GM19193 (cell line): Measurements from ENCODE around the gene MTUS2.

Source experiments
- POLR2A ChIP-seq: IDR thresholded peaks from 4 replicates; pipeline ENCODE4 v1.6.1; 2011; ENCODE audit not compliant: insufficient read depth, insufficient read length; ENCODE audit errors: extremely low read depth

The MTUS2 gene

GRCh38 chr13:29479716-29480492, 659.8 kb downstream of the MTUS2 start:
- TF ChIP-seq POLR2A: no peak

DNA sequence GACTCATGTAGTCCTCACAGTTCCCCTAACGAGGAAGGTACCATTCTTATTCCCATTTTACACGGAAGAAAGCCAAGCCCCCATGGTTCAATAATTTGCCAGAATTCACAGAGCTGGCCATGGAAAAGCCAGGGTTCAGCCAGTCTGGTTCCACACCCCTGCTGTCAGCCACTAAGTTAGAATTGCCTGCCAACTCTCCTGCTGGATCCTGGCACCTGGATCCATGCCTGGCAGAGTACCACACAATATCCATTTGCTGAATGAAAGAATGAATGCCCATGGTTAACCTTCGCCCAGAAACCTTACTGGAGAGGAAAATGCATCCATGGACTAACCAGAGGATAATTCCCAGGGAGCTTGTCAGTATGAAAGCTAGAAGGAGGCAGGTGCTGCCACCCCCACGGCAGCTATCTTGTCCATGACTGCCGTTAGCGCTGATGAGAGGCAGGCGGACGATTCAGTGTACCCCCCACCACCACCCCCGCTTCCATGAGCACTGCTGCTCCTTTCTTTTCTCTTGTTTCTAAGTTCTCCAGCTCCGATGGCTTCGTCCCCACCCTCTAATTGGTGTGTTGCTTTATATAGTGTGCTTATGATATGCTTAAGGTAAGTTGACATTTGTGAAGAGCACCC, 660.9 kb downstream of the MTUS2 start:
- no peak for TF ChIP-seq POLR2A

DNA sequence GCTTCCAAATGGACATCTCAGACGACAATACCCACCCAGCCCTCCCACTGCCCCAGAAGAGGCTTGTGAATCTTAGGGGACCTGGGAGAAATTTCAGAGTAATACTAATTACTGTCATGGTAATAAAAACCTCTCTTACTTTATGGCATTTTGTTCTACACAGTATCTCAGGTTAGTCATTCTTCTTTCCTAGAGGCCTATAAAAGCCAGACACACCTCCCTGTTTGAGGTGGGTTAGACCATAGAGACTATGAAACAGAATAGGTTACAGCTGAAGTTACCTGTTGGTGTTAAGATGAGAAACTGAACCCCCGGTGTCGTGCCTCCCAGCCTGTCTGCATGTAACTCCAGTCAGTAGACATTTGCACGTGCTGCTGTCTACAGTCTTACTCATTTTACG, 661.5 kb downstream of the MTUS2 start:
- no peak for TF ChIP-seq POLR2A

DNA sequence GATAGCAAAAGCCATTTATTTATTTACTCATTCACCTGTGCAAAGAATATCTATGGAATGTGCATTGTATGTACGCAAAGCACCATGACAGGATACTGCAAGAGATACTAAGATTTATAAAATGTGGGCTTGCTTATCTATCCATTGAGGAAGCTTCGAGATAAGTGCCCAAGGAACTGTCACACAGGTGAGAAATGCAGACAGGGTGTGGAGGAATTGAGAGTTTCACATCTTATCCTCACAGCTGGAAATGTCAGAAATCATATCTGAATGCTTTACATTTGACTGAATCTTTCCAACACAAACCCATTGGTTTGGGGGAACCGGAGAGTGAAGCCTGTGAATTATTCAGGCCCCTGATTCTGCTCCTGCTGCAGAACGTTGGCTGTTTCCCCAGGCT, 662.4 kb downstream of the MTUS2 start:
- TF ChIP-seq POLR2A: no peak

- no peak for TF ChIP-seq POLR2A
Observed at GRCh38 chr13:29483211-29483610, 663.1 kb downstream of the MTUS2 start.

GRCh38 chr13:29483623-29484022, 663.5 kb downstream of the MTUS2 start:
- TF ChIP-seq POLR2A: no peak

- TF ChIP-seq POLR2A: no peak
Observed at GRCh38 chr13:29484236-29484635, 664.1 kb downstream of the MTUS2 start.

DNA sequence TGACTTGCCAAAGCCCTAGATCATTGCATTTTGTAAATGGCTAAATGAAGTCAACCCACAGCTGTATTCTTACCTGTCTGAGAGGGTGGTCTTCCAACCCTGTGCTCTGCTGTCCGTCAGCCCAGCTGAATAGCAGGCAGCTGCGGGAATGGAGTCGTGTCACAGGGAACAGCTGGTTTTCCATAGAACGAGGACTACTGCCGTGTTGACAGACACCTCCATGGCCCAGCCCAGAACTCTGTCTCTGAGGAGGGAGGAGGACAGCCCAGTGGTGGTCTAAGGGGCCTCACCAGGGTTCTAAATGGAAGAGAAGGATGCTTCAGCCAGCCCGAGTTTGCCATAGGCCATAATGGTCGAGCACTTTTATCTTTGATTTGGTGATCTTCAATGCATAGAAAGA, 664.7 kb downstream of the MTUS2 start:
- no peak for TF ChIP-seq POLR2A

- TF ChIP-seq POLR2A: no peak
Observed at GRCh38 chr13:29486551-29486950, 666.4 kb downstream of the MTUS2 start.

DNA sequence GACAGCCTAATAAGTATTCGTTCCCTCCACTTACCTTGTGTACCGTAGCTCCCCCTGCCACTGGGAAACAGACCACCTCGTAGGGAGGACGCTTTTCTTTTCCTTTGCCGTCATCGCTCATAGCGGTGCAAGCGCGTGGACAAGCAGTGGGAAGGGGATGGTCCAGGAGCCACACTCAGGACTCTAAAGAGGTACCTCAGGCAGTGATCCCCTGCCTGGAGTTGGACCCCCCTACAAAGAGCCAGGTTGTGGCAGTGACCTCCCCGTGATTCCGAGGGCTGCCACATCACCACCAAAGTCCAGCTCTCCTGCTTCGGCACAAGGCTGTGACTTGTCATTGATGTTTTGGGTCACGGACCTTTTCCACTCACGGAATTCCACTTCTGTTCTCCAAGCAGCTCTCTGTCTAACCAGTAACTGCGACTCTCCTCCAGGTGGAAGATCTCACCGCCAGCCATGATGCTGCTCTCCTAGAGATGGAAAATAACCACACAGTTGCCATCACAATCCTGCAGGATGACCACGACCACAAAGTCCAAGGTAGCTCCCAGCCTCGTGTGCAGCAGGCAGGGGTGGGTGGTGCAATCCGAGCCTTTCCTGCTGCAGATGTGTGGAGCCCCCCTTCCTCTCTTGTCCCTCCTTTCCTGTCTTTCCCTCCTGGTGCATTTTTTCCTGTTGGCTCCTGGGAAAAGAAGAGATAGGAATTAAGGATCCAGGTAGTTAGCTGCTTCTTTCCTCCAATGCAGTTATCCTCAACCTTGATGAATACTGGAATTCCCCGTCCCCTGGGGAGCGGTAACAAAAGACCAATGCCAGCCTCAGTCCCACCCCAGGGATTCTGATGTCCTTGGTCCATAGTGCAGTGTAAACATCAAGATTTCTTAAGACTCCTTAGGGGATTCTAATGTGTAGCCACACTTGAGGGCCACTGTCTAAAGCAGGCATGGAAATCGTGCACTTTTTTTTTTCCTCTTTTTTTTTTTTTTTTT, 667.6 kb downstream of the MTUS2 start:
- no peak for TF ChIP-seq POLR2A

DNA sequence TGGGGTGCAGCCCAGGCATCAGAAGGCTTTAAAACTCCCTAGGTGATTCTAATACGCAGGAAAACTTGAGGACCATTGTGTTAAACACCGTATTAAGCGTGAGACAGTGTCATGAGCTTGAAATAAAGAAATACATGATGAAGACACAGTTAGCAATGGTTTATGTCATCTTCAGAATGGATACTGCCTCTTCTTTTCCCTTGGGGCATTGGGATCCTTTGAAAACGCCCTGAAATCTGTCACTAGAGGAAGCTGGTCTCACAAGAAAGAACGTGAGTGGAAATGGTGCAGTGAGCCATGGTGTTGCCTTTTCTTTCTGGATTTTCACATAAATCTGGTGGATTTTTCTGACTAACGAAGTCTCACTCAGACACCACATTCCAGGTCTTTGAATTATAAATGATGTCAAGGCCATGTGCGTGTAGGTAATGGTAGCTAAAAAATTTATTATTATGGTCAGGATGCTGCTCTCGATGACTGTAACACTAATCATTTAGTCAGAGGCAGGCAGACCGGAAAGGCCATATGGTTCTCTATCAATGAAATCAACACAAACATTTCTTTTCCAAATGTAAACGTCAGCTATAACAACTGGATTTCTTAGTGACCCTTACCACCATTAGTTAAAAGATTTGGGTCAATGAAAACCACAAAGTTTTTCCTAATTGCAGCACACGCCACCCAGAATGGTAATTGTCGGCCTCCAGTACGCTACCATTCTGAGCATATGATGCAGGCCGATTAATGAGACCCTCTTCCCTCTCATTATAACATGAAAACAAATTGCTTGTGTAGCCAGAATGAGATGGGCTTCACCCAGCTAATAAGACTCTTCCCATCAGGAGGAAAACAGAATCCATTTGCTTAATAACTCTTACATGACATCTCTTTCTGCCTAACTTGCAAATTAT, 669.8 kb downstream of the MTUS2 start:
- no peak for TF ChIP-seq POLR2A

DNA sequence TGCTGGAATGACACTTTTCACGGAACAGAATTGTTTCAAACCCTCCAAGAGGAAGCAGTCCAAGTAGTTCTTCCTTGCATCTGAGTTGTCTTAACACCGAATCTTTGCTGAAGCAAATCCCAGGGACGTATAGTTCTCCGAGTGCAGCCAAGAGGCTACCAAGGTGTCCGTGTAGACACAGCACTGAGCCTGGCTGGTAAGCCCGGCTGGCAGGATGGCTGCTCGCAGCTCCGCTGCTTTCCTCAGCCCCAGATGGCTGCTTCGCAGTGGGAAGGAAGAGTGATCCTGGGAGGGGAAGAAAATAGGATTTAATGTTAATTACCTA, 670.4 kb downstream of the MTUS2 start:
- TF ChIP-seq POLR2A: no peak

DNA sequence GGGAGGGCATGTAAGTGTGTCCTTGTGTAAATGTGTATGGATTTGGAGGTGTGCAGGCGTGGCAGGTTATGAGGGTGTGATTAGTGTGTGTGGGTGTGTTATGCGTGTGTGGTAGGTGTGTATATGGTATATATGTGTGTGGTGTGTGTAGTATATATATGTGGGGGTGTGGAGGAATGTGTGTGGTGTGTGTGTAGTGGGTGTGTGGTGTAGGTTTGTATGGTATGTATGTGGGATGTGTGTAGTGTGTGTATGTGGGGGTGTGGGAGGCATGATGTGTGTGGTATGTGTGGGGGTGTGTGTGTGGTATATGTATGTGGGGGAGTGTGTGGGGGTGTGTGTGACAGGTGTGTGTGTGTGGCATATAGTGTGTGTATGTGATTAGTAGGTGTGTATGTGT, 671.1 kb downstream of the MTUS2 start:
- no peak for TF ChIP-seq POLR2A

GRCh38 chr13:29493796-29494195, 673.7 kb downstream of the MTUS2 start:
- no peak for TF ChIP-seq POLR2A
